Caco-2 (cell line): ENCODE measurements around the gene STAT5B. TPM values are rescaled to one million over a fixed set of nuclear protein-coding genes. Genes with fewer than 3 reads are reported as not detected.
"Not testable (repeated sequence)": the region's sequence is repeated elsewhere in the genome, so short reads cannot be mapped to it uniquely, and the experiment has no call there.

ENCODE experiments used
- BruUV-seq: library from RNA; stranded (reverse); fragments of 400-500 nt; replicated peaks from 2 replicates; lab custom pipeline; 2021; lab: Mats Ljungman, UMichigan
- CTCF ChIA-PET: fragments of 300-600 bp; sonication (Branson Sonifier 250); formaldehyde crosslinking; loops from one replicate; lab custom pipeline; 2022; ENCODE audit warnings: antibody characterized with exemption; lab: Charles Lee
- POLR2A ChIA-PET: fragments of 300-600 bp; sonication (Branson Sonifier 250); formaldehyde crosslinking; loops from one replicate; lab custom pipeline; 2022; ENCODE audit warnings: antibody characterized with exemption; lab: Charles Lee
- DNase-seq, 2 experiments: peaks; one replicate each; pipeline versions ENCODE4 v3.0.0 to v3.0.0-alpha.2; 2020 to 2022
- H3K27me3 ChIP-seq: replicated peaks from 2 replicates; pipeline ENCODE4 v1.6.0; 2011; ENCODE audit warnings: low read length; ENCODE audit not compliant: control insufficient read depth, insufficient read depth
- H3K36me3 ChIP-seq: 2 replicates; pipeline ENCODE4 v1.5.1; 2011; ENCODE audit warnings: low read length; ENCODE audit not compliant: control insufficient read depth, insufficient read depth
- H3K4me1 ChIP-seq: fragments of 250-450 bp; sonication (Bioruptor Pico); 2 replicates; pipeline ENCODE4 v1.5.1; 2020; ENCODE audit warnings: mild to moderate bottlenecking
- H3K4me3 ChIP-seq: 2 replicates; pipeline ENCODE4 v1.5.1; 2011; ENCODE audit warnings: low read depth, mild to moderate bottlenecking, control low read depth, low read length
- H3K9me3 ChIP-seq: fragments of 250-450 bp; sonication (Bioruptor Pico); 2 replicates; pipeline ENCODE4 v1.5.1; 2020; ENCODE audit warnings: mild to moderate bottlenecking, moderate library complexity
- H3K27ac Mint-ChIP-seq: one replicate; pipeline ENCODE4 v1.8.0; 2022; ENCODE audit warnings: mixed read lengths; ENCODE audit not compliant: unreplicated experiment
- H3K27me3 Mint-ChIP-seq: one replicate; pipeline ENCODE4 v1.8.0; 2022; ENCODE audit warnings: mixed read lengths; ENCODE audit not compliant: insufficient read depth, unreplicated experiment
- H3K36me3 Mint-ChIP-seq: one replicate; pipeline ENCODE4 v1.8.0; 2022; ENCODE audit warnings: mild to moderate bottlenecking, mixed read lengths; ENCODE audit not compliant: insufficient read depth, unreplicated experiment
- H3K4me1 Mint-ChIP-seq: one replicate; pipeline ENCODE4 v1.8.0; 2022; ENCODE audit warnings: low read depth, mixed read lengths; ENCODE audit not compliant: unreplicated experiment
- H3K4me3 Mint-ChIP-seq: one replicate; pipeline ENCODE4 v1.8.0; 2022; ENCODE audit warnings: mild to moderate bottlenecking, moderate library complexity, mixed read lengths; ENCODE audit not compliant: unreplicated experiment
- H3K9me3 Mint-ChIP-seq: one replicate; pipeline ENCODE4 v1.8.0; 2022; ENCODE audit warnings: mixed read lengths; ENCODE audit not compliant: unreplicated experiment
- CTCF ChIP-seq, 2 experiments: fragments of 200-600 bp in 1 of 2; IDR thresholded peaks; 1 replicate in 1 of 2; 2 replicates in 1 of 2; pipeline versions ENCODE4 v1.5.1 to v1.8.0; 2011 to 2022; ENCODE audit warnings: antibody characterized with exemption in 1 of 2, control low read depth in 1 of 2, inconsistent platforms in 1 of 2, low read depth in 1 of 2, low read length in 1 of 2, mild to moderate bottlenecking in 1 of 2, moderate library complexity in 1 of 2; ENCODE audit not compliant: insufficient read depth in 1 of 2, severe bottlenecking in 1 of 2, unreplicated experiment in 1 of 2
- intact Hi-C: fragments of 100-400 bp; cut with micrococcal nuclease; formaldehyde crosslinking; loops from one replicate; pipeline ENCODE4 v1.10.0; 2022; ENCODE audit not compliant: unreplicated experiment
- total RNA-seq: library from RNA; stranded (reverse); gene quantifications from 2 replicates; pipeline ENCODE4 v1.2.3, GENCODE V29; 2022

Gene STAT5B
- total RNA-seq, 1 experiment from 2014 or later = 46.9 TPM

- Mint-ChIP-seq H3K27ac (no peak overlapping the region), H3K4me1 (peaks cover 7% of the 10 kb centered on the region), H3K36me3 (no peaks in the 10 kb centered on the region), H3K9me3 (no peaks in the 10 kb centered on the region), H3K27me3 (no peaks in the 10 kb centered on the region), H3K4me3 (no peak overlapping the region)
- Histone ChIP-seq H3K4me3 (no peak overlapping the region), H3K36me3 (no peaks in the 10 kb centered on the region), H3K9me3 (no peaks in the 10 kb centered on the region), H3K27me3 (no peaks in the 10 kb centered on the region), H3K4me1 (peaks cover 7% of the 10 kb centered on the region; the same call in 1 of the 2 replicates)
- intact Hi-C loops = no loop called here
- POLR2A ChIA-PET = no interaction called here
- no peak for TF ChIP-seq CTCF (IDR thresholded peaks at IDR 0.05; ENCODE audit: insufficient read depth in 1 of 2, low read depth in 1 of 2, low read length in 1 of 2, severe bottlenecking in 1 of 2, unreplicated experiment in 1 of 2)
- no peak for DNase-seq
- CTCF ChIA-PET = no interaction called here
- no TSS peak for BruUV-seq
These were observed 9.0 kb downstream of the STAT5B start for GRCh38 chr17:42266918-42267766.

GRCh38 chr17:42266462-42266861 lies 9.7 kb downstream of the STAT5B start:
- CTCF ChIA-PET = no interaction called here
- H3K9me3 ChIP-seq = no peaks in the 10 kb centered on the region
- Mint-ChIP-seq H3K27me3 (no peaks in the 10 kb centered on the region), H3K27ac (no peak overlapping the region), H3K36me3 (no peaks in the 10 kb centered on the region), H3K4me1 (peaks cover 7% of the 10 kb centered on the region), H3K4me3 (no peak overlapping the region), H3K9me3 (no peaks in the 10 kb centered on the region)
- no peak overlapping the region for H3K4me3 ChIP-seq
- no peak for DNase-seq
- BruUV-seq = no TSS peak
- intact Hi-C loops = no loop called here
- peaks cover 7% of the 10 kb centered on the region; the same call in 1 of the 2 replicates for H3K4me1 ChIP-seq
- no peaks in the 10 kb centered on the region for H3K36me3 ChIP-seq
- POLR2A ChIA-PET = no interaction called here
- no peaks in the 10 kb centered on the region for H3K27me3 ChIP-seq
- TF ChIP-seq CTCF (IDR thresholded peaks at IDR 0.05; ENCODE audit: insufficient read depth in 1 of 2, low read depth in 1 of 2, low read length in 1 of 2, severe bottlenecking in 1 of 2, unreplicated experiment in 1 of 2) = no peak

GRCh38 chr17:42264366-42264765 lies 11.8 kb downstream of the STAT5B start:
- H3K27me3 Mint-ChIP-seq, DNase-seq, POLR2A ChIA-PET, H3K4me3 ChIP-seq, H3K9me3 ChIP-seq, CTCF ChIA-PET, H3K36me3 Mint-ChIP-seq, H3K4me1 ChIP-seq, H3K9me3 Mint-ChIP-seq, H3K27me3 ChIP-seq, H3K36me3 ChIP-seq, intact Hi-C loops, BruUV-seq, H3K4me3 Mint-ChIP-seq, H3K27ac Mint-ChIP-seq, H3K4me1 Mint-ChIP-seq: not testable (repeated sequence)
